D341Med (cell line): Measurements from ENCODE around the gene ASTE1.
"Not testable (repeated sequence)": the region's sequence is repeated elsewhere in the genome, so short reads cannot be mapped to it uniquely, and the experiment has no call there.

Experiments
- DNase-seq: peaks from one replicate; pipeline ENCODE4 v3.0.0; 2012; ENCODE audit warnings: low spot score

Gene ASTE1, protein sequence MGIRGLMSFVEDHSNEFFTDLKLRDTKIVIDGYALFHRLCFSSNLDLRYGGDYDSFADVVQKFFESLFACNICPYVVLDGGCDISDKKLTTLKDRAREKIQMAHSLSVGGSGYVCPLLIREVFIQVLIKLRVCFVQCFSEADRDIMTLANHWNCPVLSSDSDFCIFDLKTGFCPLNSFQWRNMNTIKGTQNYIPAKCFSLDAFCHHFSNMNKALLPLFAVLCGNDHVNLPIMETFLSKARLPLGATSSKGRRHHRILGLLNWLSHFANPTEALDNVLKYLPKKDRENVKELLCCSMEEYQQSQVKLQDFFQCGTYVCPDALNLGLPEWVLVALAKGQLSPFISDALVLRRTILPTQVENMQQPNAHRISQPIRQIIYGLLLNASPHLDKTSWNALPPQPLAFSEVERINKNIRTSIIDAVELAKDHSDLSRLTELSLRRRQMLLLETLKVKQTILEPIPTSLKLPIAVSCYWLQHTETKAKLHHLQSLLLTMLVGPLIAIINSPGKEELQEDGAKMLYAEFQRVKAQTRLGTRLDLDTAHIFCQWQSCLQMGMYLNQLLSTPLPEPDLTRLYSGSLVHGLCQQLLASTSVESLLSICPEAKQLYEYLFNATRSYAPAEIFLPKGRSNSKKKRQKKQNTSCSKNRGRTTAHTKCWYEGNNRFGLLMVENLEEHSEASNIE

DNA sequence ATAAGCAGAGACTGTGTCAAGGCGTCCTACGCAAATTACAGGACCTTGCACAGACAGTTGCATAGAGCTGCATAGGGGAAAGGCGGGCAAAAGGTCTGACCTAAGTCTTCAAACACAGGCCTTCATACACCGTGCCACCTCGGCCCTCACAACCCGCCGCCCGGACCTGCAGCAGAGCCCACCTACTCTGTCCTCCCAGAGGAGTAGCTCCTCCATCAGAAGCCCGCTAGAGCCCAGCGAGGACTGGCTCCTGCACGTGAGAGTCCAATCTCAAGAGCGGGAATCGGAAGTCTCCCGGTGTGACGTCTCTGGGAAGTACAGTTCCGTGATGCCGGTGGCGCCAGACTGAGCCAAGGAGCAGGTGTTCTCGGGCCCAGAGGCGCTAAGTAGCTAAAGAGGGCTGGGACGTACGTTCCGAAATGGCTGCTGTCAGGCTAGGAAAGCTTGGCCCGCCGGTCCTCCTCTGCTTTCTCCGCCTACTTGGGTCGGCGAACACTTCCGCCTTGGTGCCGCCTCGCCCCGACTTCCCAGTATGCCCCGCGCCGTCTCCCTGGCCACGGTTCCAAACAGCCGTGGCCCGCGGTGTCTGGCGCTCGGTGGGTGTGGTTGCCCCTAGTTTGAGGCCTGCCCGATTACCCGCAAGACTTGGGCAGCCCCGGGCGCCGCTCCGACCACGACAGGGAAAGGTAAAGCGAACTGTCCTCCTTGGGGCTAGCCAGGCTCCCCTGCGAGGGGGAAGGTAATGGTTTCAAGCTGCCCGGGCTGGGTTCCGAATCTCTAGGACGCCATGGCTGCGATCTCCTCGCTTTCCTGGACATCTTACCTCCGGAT, at the start of gene ASTE1, which contains the start of gene NEK11:
Gene ASTE1, minus strand, starts transcription at position 505 of the 831 bp plus-strand sequence. CDS start 1,519 bp downstream, outside the sequence.
Gene NEK11, plus strand, starts transcription at position 557 of the 831 bp plus-strand sequence. CDS start 2,832 bp downstream, outside the sequence.
- DNase-seq = peak; percentile 93

DNA sequence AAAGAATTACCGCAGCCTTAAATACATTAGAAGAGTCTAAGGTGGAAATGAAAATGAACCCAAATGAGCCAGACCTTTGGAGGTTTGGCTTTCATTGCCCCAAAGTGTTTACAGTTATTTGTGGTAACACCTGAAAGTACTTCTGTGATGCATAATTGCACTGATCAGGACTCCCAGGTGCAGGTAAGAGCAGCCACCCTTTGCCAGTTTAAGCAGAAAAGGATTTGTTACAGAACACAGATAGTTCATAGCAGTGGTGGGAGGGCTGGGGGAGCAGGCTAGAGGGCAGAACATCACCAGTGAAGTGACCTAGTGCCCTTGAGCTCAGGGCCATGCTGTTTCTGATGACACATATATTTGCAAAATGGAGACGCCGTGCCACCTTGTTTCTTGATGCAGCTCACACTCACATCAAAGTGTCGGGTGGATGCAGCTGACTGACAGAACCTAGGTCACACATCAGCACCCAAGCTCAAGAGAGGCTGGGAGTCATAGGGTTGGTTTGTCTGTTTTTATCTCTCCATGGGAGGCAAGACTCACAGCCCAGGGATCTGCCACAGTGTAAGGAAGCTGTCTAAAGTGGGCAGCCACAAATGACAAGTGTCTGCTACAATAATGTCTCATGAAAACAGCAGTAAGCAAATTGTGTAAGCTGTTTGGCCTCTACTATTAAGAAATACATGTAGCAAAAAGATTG, 49.2 kb upstream of the ASTE1 start:
- no peak for DNase-seq

DNA sequence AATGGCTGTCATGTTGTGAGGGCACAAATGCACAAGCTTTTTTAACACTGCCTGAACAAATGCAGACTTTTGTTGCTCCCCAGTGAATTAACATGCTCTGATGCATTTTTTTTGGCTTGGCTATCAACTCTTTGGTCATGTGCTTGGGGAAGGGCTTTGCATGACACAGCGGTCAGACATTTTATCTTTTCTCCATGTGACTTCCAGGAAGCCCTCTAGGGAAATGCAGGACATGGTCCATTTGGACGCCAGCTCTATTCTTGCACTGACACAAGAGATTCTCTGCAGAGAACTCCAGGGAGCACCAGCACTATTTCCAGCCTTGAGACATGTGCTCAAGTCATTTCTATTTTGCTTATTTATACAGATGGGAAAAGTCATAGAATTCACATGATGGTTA, 46.2 kb upstream of the ASTE1 start:
- no peak for DNase-seq

DNA sequence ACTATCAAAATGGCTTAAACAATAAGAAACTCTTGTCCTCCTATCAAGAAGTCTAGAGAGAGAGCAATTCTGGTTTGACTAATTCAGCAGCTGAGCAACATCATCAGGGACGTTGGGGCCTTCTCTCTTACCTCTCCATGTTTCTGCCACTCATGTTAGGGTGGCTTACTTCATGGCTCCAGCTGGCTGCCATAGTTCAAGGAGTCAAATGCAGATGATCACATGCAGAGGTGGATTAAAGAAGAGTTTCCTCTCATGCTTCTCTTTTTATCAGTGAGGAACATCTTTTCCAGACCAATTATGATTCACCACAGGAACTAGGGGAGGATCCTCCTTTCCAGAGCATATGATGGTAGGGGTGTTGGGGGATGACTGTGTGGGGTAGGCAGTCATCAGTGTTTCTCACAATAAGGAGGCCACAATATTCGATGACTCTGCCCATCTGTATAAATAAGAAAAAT, 45.5 kb upstream of the ASTE1 start:
- DNase-seq = no peak

DNA sequence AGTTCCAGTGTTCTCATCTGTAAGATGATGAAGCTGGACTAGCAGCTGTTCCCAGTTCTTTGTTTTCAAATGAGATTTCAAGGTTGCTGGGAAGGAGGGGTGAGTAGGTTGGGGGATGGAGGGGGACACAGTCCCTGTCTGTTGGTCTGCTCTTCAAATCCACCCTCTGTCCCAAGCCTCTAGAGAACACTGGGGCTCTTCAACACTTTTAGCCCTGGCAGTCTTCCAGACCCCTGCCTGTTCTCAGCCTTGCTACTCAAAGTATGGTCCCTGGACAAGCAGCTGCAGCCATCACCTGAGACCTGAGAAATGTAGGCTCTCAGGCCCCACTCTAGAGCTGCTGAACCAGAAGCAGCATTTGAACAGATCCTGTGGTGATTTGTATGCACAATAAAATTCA, 41.4 kb upstream of the ASTE1 start:
- no peak for DNase-seq

DNA sequence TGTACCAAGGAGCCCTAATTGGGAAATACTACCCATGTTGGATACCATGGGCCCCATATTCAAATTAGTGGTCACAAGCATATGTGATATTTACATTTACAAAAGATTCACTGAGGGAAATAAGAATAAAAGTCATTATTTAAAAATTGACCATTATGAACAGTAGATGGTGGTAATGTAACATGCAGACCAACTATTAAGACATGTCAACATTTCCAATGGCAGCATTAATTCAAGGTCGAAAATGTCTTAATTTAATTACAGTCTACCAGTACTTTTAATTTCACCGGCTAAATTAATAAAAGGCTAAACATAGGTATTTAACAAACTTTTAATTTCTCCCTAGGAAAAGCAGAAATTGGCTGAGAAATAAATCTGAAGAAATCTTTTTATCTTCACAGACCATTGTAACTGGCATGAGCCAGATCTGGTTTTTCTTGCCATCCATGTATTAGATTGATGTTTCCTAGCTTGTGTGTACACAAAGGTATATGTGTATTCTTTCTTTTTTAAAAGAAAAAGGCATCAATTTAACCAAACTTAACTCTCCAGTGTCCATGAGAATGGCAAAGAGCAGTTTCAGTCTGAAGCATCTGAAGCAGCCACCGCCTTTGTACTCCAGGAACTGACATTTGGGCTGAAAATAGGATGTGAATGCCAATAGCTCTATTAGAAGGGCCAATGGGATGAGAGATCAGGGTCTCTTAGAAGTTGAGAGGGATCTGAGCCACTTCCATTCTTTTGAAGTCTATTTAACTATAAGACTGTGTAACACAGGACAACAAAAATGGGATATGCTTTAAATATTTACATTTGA, 26.6 kb upstream of the ASTE1 start:
- DNase-seq = no peak

DNA sequence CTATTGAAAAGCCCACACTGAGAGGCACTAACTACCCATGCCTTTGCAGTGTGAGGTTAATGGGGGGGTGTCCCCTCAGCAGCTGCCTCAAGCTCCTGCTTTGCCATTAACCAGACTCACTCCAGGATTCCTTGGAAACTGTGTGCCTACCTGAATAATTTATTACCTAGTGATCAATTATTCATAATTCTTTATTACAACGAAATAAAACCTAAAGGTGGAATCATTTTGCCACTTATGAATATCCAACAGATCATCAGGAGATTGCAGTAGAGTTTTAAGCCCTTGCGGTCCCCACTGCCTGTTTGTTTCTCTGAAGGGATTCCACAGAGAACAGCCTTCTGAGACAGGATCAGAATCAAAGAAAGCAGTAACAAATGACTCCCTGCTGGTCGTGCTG, 23.4 kb upstream of the ASTE1 start:
- no peak for DNase-seq

DNA sequence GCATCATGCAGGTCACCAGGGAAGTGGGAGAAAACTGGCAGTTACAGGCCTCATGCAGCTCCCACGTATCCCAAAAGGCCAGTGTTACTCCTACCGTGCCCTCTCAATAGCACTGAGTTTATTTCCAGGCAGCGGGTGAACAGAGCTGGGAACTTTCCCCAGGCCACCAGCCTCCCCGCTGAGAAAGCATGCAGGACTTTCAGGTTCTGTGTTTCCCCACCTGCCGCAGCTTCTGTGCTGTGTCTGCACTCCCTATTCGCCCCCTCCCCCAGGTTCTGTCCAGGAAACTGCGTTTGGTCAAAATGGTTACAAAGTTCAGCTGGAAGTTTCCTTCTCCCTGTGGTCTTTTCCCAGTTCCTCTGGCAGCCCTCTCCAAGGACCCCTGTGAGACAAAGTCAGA, 21.4 kb upstream of the ASTE1 start:
- no peak for DNase-seq

DNA sequence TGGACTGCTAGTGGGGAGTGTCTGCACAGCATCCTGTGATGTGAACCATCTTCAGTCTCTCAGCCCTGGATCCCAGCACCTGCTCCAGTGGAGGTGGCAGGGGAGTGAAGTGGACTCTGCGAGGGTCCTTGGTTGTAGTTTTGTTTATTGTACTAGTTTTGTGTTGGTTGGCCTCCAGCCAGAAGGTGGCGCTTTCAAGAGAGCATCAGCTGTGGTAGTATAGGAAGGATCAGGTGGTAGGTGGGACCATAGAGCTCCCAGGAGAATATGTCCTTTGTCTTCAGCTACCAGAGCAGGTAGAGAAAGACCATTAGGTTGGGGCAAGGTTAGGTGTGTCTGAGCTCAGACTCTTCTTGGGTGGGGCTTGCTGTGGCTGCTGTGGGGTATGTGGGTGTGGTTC, 21.0 kb upstream of the ASTE1 start:
- no peak for DNase-seq

DNA sequence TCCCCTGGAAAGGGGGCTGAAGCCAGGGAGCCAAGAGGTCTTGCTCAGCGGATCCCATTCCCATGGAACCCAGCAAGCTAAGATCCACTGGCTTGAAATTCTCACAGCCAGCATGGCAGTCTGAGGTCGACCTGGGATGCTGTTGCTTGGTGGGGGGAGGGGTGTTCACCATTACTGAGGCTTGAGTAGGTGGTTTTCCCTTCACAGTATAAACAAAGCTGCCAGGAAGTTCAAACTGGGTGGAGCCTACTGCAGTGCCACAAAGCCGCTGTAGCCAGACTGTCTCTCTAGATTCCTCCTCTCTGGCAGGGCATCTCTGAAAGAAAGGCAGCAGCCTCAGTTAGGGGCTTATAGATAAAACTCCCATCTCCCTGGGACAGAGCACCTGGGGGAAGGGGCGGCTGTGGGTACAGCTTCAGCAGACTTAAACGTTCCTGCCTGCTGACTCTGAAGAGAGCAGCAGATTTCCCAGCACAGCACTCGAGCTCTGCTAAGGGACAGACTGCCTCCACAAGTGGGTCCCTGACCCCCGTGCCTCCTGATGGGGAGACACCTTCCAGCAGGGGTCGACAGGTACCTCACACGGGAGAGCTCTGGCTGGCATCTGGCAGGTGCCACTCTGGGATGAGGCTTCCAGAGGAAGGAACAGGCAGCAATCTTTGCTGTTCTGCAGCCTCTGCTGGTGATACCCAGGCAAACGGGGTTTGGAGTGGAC, 15.8 kb upstream of the ASTE1 start:
- not testable (repeated sequence) for DNase-seq

DNA sequence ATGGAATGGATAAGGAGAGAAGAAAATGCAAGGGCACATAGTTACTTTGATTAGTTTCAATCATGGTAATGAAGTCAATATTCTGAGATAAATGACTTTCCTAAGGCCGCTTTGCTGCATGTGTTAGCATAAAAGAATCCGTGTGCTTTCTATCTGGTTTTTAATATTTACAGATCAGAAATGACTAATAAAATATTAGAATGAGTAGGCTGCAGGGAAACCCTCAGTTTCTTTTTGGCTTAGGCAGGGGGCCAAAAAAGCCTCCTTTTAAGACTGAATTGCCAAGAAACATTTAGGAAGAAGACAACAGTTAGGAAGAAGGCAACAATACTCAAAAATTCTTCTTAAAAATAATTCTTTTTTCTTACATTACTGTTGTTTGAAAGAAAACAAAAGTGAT, 11.7 kb upstream of the ASTE1 start:
- no peak for DNase-seq

DNA sequence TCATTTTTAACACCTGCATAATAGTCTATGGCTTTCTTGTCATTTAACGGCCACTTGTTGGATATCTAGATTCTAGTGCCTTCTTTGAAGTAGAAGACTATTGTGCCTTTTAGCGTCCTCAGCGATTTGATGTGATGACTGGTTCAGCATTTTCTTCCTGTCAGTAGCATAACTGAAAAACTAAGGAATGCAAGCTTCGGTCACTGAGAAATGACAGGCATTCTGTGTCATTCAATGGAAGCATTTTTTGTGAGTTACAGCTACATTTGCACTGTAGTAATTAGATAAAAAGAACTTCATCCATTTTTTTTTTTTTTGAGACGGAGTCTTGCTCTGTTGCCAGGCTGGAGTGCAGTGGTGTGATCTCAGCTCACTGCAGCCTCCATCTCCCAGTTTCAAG, 10.4 kb upstream of the ASTE1 start:
- DNase-seq = no peak

DNA sequence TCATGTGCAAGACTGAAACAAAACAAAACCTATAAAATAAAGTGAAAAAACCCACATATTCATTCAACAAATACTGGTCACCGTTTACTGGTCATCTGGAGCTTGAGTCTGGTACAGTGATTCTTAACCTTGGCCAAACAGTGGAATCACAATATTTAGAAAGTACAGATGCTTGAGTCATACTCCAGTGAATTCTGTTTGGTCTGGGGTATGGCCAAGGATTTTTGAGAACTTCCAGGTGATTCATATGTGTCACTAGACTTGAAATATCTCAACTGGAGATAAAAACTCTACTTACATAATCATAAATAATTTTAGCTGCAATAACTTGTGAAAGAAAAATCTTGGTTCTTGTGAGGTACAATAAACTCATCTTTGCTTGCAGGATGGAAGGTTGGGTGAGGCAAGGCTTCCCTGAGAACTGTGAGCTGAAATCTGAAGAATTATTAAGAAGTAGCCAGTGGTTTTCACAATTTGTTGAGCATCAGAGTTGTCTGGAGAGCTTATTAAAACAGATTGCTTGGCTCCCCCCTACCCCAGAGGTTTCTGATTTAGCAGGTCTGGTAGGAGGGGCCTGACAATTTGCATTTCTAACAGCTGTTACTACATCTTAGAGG, 9.7 kb upstream of the ASTE1 start:
- no peak for DNase-seq

DNA sequence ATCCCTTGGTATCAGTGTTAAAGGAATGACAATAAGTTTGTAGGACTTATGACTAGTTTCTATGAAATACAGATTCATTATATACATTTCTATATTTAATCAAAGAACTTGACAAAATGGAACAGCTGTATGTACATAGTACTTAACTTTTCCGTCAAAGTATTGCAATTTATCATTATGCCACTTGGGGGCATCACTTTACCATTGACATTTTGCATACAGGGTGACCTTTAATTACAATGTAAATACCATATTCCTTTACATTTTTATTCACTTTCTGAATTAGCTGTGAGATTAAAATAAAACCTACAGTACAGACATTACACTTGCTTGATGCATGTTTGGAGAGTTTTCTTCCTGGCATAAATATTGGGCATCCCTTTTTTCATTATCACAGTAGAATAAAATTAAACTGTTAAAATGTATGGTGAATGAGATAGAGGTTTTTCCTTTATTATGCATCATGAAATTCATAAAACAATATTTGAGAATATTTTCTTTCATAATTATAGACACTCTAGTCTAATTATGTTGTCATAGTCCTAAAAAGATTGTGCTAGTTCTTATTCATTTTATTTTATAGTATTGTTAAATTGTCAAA, 7.0 kb upstream of the ASTE1 start:
- DNase-seq = peak; percentile 26

DNA sequence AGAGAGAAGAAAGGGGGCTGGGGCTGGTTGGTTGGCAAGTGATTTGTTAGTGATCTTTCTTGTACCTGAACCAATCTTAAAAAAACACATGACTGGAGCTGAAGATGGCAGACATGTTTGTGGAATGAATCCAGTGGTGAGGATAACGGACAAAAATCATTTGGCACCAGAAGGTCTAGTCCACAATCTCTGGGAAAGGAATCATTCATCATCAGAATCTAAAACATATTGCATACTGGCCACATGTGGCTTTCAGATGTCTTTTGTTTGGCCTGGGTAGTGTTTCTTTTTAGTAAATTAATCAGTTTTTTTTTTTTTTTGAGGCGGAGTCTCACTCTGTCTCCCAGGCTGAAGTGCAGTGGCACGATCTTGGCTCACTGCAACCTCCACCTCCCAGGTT, 5.0 kb upstream of the ASTE1 start:
- no peak for DNase-seq

DNA sequence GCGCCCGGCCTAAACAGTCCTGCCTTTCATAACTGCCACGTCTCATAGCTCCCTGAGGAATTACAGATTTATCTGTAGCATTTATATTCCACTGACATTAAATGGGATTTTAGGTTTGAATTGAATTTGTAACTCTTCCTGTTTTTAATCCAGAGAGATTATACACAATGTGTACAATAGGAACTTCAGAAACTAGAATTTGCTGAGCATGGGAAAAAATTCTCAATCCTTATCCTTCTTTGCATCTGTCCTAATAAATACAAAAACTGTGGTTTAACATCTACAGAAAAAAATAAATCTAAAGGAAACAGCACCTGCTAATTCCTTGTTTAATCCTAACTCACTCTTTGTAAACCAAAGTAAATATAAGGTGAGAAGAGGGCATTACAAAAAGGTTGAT, 2.2 kb upstream of the ASTE1 start:
- no peak for DNase-seq

DNA sequence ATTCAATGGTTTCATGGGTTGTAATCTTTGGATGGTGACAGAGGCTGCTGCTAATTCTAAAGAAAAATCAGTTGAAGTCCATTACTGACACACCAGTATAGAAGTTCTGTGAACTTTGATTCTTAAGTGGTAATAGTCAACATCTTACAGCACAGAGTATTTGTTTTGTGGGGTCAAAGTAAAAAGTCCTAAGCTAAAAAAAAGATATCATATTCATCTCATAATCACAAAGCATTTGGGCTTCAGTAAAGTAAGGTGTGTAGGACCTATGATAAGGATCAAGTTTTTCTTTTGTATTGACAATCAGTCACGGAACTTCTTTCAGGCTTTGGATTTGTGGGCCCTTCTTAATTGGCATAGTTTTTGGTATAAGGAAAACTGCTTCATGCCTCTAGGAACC, 1.1 kb downstream of the ASTE1 start:
- DNase-seq = no peak

DNA sequence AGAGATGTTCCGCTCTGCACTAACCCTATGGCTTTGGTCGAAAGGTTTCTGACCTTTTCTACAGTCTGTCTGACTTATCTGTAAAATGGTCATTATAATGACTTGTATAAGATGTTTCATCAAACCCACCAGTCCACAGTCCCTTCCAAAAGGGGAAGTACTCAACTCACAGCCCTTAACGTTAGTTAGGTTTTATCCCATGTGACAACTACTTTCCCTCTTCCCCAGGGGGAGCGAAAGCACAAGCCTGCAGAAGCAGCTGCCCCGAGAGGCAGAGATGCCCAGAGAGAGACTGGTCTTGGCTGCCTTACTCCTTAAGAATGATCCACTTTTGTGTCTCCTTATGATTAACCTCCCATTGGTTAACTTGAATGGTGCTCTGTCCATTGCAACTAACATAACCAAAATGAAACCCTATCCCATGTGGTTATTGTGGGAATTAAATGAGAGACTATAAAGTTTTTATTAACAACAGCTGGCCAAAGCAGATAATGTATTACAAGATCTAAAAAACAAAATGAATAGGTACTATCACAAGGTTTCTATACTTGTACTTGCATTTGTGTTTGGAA, 6.4 kb downstream of the ASTE1 start:
- DNase-seq = no peak

DNA sequence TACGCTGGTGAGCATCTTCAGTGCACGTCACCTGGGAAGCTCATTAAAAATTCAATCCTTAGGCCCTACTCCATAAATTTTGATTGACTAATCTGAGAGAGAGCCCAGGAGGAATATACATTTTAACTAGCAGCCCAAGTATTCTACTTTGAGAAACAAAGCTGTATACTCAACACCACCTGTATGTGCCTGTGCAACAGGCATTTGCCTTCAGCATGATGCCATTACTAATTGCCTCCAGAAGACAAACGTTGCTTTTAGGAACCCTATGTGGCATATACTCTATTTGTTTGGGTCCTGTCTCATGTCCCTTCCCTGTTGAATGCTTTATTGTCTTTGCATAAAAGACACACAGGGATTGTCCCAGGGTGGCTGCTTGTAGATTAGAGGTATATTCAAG, 7.7 kb downstream of the ASTE1 start:
- no peak for DNase-seq
